Right lobe of liver (tissue), 6 donors: ENCODE measurements around the gene OTOP2. TPM values are rescaled to one million over a fixed set of nuclear protein-coding genes. Genes with fewer than 3 reads are reported as not detected.

Source experiments
- ATAC-seq, 4 donors: fragments of 200-7000 bp; cut with Tn5 transposase; one replicate each; pipeline ENCODE4 v1.9.1; 2020; ENCODE audit warnings: mild to moderate bottlenecking in 4 of 4, moderate library complexity in 4 of 4
- DNase-seq, 3 donors: peaks; one replicate each; pipeline ENCODE4 v3.0.0-alpha.2; 2020
- H3K27ac ChIP-seq, 3 donors: fragments of 200-600 bp; one replicate each; pipeline ENCODE4 v1.8.0; 2022
- H3K27me3 ChIP-seq, 2 donors: fragments of 200-600 bp; one replicate each; pipeline ENCODE4 v1.8.0; 2022
- H3K36me3 ChIP-seq, 4 donors: fragments of 200-600 bp; sonication (generic) in 1 of 4; one replicate each; pipeline versions ENCODE4 v1.5.1 to v1.8.0; 2017 to 2022; ENCODE audit warnings: control low read depth in 1 of 4
- H3K4me1 ChIP-seq, 4 donors: fragments of 200-600 bp; sonication (generic) in 1 of 4; one replicate each; pipeline versions ENCODE4 v1.5.1 to v1.8.0; 2017 to 2022; ENCODE audit warnings: control low read depth in 1 of 4
- H3K4me3 ChIP-seq, 3 donors: fragments of 200-600 bp; one replicate each; pipeline ENCODE4 v1.8.0; 2022
- H3K9me3 ChIP-seq, 4 donors: fragments of 200-600 bp; sonication (generic) in 1 of 4; one replicate each; pipeline versions ENCODE4 v1.5.1 to v1.8.0; 2017 to 2022; ENCODE audit warnings: control low read depth in 1 of 4
- POLR2A ChIP-seq: fragments of 450-650 bp; IDR thresholded peaks from one replicate; pipeline ENCODE4 v1.6.1; 2017; ENCODE audit warnings: antibody characterized with exemption, mild to moderate bottlenecking
- WGBS: methylation state at CpG from one replicate; pipeline ENCODE4 v1.1.6; 2018; ENCODE audit warnings: low coverage, low lambda C conversion rate; ENCODE audit not compliant: insufficient coverage; ENCODE audit errors: missing lambda C conversion rate; 5-methylcytosine and 5-hydroxymethylcytosine counted together
- intact Hi-C, 2 donors: fragments of 100-400 bp; cut with DNase I; formaldehyde crosslinking; loops; one replicate each; pipeline versions ENCODE4 v1.11.2 to v1.14.1; 2022
- total RNA-seq, 6 experiments: library from RNA; depleted of rRNA in 2 of 6; stranded (reverse); fragments of >200 nt in 2 of 6; fragmentation: NEBNext Ultra II Directional in 3 of 6; extraction: Animal tissue kit (Norgen Biotek cat#: 25700) in 3 of 6; gene quantifications; one replicate each; pipeline versions ENCODE4 v1.1.0 to v1.2.4, GENCODE V29; 2016 to 2023
- TF ChIP-seq, protein P1 (sequence below), 4 donors: fragments of 200-600 bp in 3 of 4; fragments of 450-650 bp in 1 of 4; IDR thresholded peaks; one replicate each; pipeline versions ENCODE4 v1.5.1 to v1.8.0; 2016 to 2022; ENCODE audit warnings: antibody characterized with exemption in 4 of 4, mild to moderate bottlenecking in 2 of 4
- donor health status: DM: no; HTN: yes; CAD: no.
- donor health status: DM: no; HTN: no; CAD: no.
- donor health status: DM: no; HTN: no; CAD: no.
- donor health status: DM: no; HTN: yes; CAD: no.
- donor health status: DM: no; HTN: yes; CAD: no.

The OTOP2 gene
- total RNA-seq, 6 experiments from 2014 or later, result not detected

DNA sequence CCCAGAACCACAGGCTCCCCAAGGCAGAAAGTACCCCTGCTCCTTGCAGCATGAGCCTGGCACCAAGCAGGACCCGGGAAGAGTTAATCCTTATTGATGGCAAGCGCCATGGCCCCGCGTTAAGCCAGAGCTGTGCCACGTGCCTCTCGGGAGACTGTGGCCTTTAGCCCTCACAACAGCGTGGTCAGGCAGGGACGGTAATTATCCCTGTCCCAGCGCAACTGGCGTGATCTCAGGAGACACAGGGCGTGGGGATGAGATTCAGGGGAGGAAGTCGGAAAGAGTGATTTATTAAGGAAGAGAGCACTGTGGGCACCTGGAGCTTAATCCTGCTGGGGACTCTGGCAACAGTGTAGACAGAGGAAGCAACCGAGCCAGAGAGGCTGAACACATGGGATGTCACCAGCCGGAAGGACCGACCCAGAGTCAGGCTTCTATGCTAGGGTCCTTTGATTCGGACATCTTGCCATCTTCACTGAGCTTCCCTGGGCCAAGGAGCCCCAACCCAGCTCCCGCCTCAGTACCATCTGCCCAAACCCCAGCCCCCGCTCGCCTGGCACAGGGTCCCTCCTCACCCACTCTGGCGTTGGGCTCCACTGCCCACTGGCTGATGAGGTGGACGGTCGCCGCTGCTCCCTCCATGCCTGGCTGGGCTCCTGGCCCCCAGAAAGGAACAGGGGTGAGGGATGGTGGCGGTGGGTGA is 28.5 kb downstream of the OTOP2 start:
- DNase-seq (no peak), ATAC-seq (no peak)
- H3K4me1 ChIP-seq, result no peaks in the 10 kb centered on the region
- H3K27ac ChIP-seq, result no peak overlapping the region
- H3K36me3 ChIP-seq, result no peaks in the 10 kb centered on the region
- 53% methylated on average over 12 of the region's 24 CpGs for WGBS
- intact Hi-C loops, result no loop called here
- TF ChIP-seq, protein P1, sequence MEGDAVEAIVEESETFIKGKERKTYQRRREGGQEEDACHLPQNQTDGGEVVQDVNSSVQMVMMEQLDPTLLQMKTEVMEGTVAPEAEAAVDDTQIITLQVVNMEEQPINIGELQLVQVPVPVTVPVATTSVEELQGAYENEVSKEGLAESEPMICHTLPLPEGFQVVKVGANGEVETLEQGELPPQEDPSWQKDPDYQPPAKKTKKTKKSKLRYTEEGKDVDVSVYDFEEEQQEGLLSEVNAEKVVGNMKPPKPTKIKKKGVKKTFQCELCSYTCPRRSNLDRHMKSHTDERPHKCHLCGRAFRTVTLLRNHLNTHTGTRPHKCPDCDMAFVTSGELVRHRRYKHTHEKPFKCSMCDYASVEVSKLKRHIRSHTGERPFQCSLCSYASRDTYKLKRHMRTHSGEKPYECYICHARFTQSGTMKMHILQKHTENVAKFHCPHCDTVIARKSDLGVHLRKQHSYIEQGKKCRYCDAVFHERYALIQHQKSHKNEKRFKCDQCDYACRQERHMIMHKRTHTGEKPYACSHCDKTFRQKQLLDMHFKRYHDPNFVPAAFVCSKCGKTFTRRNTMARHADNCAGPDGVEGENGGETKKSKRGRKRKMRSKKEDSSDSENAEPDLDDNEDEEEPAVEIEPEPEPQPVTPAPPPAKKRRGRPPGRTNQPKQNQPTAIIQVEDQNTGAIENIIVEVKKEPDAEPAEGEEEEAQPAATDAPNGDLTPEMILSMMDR (IDR thresholded peaks at IDR 0.05), result no peak
- TF ChIP-seq POLR2A, result no peak
- H3K9me3 ChIP-seq, result no peaks in the 10 kb centered on the region
- H3K4me3 ChIP-seq, result no peak overlapping the region
- H3K27me3 ChIP-seq, result no peaks in the 10 kb centered on the region

DNA sequence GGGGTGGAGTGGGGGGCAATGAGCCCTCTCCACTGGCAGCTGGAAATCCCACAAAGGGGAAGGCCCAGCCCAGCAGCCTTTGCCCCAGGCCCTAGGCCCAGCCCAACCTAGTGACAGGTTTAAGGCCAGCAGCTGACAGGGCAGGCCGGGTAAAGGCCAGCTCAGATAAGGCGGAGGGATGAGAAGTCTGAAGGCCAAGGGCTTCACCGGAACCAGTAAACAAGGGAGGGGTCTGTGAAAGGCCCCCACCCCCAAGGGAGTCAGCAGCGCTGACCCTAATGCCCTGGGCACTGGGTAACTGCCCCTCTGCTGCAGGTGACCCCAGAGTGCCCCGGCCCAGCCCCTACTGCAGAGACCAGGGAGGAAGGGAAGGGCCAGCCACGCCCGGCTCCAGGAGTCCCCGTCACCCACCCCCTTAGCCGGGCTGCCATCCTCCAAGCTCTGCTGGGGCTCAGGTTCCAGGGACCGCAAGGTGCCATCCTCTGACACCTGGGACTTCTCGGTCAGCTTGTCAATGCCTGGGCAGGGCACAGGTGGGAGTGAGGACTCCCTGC is 29.1 kb downstream of the OTOP2 start:
- H3K9me3 ChIP-seq, result no peaks in the 10 kb centered on the region
- H3K4me3 ChIP-seq, result no peak overlapping the region
- no peaks in the 10 kb centered on the region for H3K27me3 ChIP-seq
- no CpG with 5 or more reads among the region's 11 CpGs for WGBS
- no peaks in the 10 kb centered on the region for H3K4me1 ChIP-seq
- H3K36me3 ChIP-seq, result no peaks in the 10 kb centered on the region
- H3K27ac ChIP-seq, result no peak overlapping the region
- DNase-seq (no peak), ATAC-seq (no peak)
- no peak for TF ChIP-seq POLR2A
- TF ChIP-seq, protein P1 (IDR thresholded peaks at IDR 0.05), result no peak
- intact Hi-C loops, result no loop called here

DNA sequence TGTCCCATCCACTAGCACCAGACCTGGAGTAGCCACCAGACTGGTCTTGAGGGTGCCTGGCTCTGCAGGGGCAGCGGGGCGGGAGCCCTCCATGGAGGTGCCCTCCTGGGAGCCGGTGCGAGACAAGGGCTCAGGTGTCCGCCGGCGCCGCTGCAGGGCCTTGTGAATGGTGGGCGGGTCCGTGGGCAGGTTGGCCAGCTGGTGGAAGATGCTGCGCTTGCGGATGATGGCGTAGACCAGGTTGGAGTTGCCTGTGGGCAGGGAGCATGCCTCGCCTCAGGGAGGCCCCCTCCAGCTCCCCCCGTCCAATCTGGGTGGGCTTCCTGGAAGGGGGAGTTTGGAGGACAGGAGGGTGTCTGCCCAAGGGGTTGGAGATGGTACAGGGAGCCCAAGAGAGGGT is 30.0 kb downstream of the OTOP2 start:
- DNase-seq, result no peak
- H3K27ac ChIP-seq, result no peak overlapping the region

DNA sequence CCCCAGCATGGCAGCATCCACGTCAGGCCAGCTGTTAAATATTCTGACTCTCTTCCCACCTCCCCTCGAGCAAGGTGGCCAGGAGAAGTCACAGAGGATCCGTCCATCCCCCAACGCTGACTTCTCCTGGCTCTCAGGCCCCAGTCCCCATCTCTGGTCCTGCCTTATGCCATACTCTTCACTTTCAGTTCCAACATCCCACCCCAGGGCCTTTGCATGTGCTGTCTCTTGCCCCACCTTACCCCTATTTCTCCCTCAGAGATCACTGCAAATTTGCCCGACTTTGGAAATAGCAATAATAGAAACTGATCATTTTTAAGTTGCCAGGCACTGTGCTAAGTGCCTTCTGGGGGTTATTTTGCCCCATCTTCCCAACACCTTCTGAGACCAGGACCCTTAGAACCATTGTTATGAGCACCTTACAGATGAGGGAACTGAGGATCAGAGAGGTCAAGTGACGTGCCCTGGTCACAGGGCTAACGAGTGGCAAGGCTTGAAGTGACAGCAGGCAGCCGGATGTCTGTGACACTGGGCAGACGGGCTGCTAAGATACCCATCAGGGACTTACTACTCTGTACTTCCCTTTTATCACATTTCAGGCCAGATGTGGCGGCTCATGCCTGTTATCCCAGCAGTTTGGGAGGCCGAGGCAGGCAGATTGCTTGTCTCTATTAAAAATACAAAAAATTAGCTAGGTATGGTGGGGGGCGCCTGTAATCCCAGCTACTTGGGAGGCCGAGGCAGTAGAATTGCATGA is 30.8 kb downstream of the OTOP2 start:
- H3K27me3 ChIP-seq, result no peaks in the 10 kb centered on the region
- WGBS, result 67% methylated on average over 10 of the region's 13 CpGs
- H3K9me3 ChIP-seq, result no peaks in the 10 kb centered on the region
- no peaks in the 10 kb centered on the region for H3K36me3 ChIP-seq
- DNase-seq (no peak), ATAC-seq (no peak)
- TF ChIP-seq POLR2A, result no peak
- TF ChIP-seq, protein P1 (IDR thresholded peaks at IDR 0.05), result no peak
- intact Hi-C loops, result loop anchor here in 1 of 2 donors (5.0 kb wide), 1 partner anchor 33 kb away; the partner anchor contains the start of genes OTOP2 and USH1G
- H3K27ac ChIP-seq, result no peak overlapping the region
- no peaks in the 10 kb centered on the region for H3K4me1 ChIP-seq
- H3K4me3 ChIP-seq, result no peak overlapping the region

More for the DNA sequence above, 30.0 kb downstream of the OTOP2 start:
- no peaks in the 10 kb centered on the region for H3K9me3 ChIP-seq
- no CpG with 5 or more reads among the region's 15 CpGs for whole genome bisulfite sequencing
- intact Hi-C loops, result no loop called here
- H3K27me3 ChIP-seq, result no peaks in the 10 kb centered on the region
- no peak overlapping the region for H3K4me3 ChIP-seq
- TF ChIP-seq POLR2A, result no peak
- TF ChIP-seq, protein P1 (IDR thresholded peaks at IDR 0.05), result no peak
- H3K36me3 ChIP-seq, result no peaks in the 10 kb centered on the region
- ATAC-seq, result no peak
- H3K4me1 ChIP-seq, result no peaks in the 10 kb centered on the region
